Testis (tissue), 2 donors: Measurements from ENCODE around the gene NPIPB6.

Experiments used
- POLR2A ChIP-seq: fragments of 450-650 bp; IDR thresholded peaks from one replicate; pipeline ENCODE4 v1.6.1; 2017; ENCODE audit warnings: antibody characterized with exemption, mild to moderate bottlenecking, moderate library complexity
- TF ChIP-seq, protein P1 (sequence below), 3 experiments: fragments of 450-650 bp in 2 of 3; fragments of 200-600 bp in 1 of 3; sonication (generic) in 1 of 3; IDR thresholded peaks; one replicate each; pipeline ENCODE4 v1.5.1; 2016 to 2019; ENCODE audit warnings: antibody characterized with exemption in 3 of 3, mild to moderate bottlenecking in 2 of 3, moderate library complexity in 1 of 3

DNA sequence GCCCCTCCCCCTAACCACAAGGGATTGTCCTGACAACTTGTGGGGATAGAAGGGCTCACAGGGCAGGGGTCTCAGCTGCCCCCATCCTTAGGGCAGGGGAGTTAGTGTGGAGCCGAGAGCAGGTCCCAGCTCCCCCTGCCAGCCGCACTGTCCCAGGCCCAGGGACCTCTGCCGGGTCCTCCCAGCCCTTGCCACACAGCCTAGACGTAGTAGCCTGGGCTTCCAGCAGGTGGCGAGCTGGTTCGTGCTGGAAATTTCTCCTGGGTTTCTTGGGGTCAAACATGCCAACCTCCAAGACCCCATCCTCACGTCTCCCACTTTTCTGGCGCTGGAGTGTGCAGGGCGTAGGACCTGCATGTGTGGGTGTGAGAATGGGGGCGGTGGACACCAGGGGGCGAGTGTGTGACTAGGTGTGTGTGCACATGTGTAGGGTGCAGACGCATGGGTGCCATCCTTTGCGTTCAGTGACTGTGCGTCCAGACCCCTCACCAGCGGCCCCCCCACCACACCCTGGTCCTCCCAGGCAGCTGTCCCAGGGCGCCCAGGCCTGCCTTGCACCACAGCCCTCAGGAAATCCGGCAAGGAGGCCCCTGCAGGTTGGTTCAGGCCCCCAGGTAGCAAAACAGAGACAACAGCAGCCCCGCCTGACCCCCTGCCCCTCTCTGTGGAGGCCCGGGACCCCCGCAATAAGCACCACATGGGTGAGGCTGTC is 41.5 kb downstream of the NPIPB6 start:
- TF ChIP-seq, protein P1, sequence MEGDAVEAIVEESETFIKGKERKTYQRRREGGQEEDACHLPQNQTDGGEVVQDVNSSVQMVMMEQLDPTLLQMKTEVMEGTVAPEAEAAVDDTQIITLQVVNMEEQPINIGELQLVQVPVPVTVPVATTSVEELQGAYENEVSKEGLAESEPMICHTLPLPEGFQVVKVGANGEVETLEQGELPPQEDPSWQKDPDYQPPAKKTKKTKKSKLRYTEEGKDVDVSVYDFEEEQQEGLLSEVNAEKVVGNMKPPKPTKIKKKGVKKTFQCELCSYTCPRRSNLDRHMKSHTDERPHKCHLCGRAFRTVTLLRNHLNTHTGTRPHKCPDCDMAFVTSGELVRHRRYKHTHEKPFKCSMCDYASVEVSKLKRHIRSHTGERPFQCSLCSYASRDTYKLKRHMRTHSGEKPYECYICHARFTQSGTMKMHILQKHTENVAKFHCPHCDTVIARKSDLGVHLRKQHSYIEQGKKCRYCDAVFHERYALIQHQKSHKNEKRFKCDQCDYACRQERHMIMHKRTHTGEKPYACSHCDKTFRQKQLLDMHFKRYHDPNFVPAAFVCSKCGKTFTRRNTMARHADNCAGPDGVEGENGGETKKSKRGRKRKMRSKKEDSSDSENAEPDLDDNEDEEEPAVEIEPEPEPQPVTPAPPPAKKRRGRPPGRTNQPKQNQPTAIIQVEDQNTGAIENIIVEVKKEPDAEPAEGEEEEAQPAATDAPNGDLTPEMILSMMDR (IDR thresholded peaks at IDR 0.05) = peak; percentile 55 to 66 (median 55)
- TF ChIP-seq POLR2A = no peak
